Ishikawa (cell line): ENCODE measurements around the gene DDX49.

ENCODE experiments used
- CEBPB ChIP-seq: IDR thresholded peaks from 2 replicates; pipeline ENCODE4 v1.6.1; 2012
- CREB1 ChIP-seq: IDR thresholded peaks from 2 replicates; pipeline ENCODE4 v1.6.1; 2012; ENCODE audit warnings: low read depth
- EGR1 ChIP-seq: IDR thresholded peaks from 2 replicates; pipeline ENCODE4 v1.6.1; 2012
- EP300 ChIP-seq: IDR thresholded peaks from 2 replicates; pipeline ENCODE4 v1.6.1; 2012; ENCODE audit warnings: borderline replicate concordance
- FOXM1 ChIP-seq: IDR thresholded peaks from 2 replicates; pipeline ENCODE4 v1.6.1; 2012; ENCODE audit warnings: low read depth, borderline replicate concordance
- MAX ChIP-seq: IDR thresholded peaks from 2 replicates; pipeline ENCODE4 v1.6.1; 2012
- NFIC ChIP-seq: IDR thresholded peaks from 2 replicates; pipeline ENCODE4 v1.6.1; 2012
- RAD21 ChIP-seq: IDR thresholded peaks from 2 replicates; pipeline ENCODE4 v1.6.1; 2012; ENCODE audit warnings: low read depth
- REST ChIP-seq: IDR thresholded peaks from 2 replicates; pipeline ENCODE4 v1.6.1; 2012; ENCODE audit warnings: low read depth, mild to moderate bottlenecking
- TAF1 ChIP-seq: IDR thresholded peaks from 2 replicates; pipeline ENCODE4 v1.6.1; 2012; ENCODE audit warnings: low read depth, mild to moderate bottlenecking
- TCF12 ChIP-seq: IDR thresholded peaks from 2 replicates; pipeline ENCODE4 v1.6.1; 2012; ENCODE audit warnings: low read depth
- TEAD4 ChIP-seq: IDR thresholded peaks from 2 replicates; pipeline ENCODE4 v1.6.1; 2012
- USF1 ChIP-seq: IDR thresholded peaks from 2 replicates; pipeline ENCODE4 v1.6.1; 2012
- YY1 ChIP-seq: IDR thresholded peaks from 2 replicates; pipeline ENCODE4 v1.6.1; 2012; ENCODE audit warnings: low read depth
- ZBTB7A ChIP-seq: IDR thresholded peaks from 2 replicates; pipeline ENCODE4 v1.6.1; 2012; ENCODE audit warnings: low read depth

DDX49 gene

GRCh38 chr19:18898607-18899408, 20.7 kb upstream of the DDX49 start:
- no peak for TF ChIP-seq MAX
- TF ChIP-seq CREB1, result no peak
- no peak for TF ChIP-seq USF1
- no peak for TF ChIP-seq FOXM1
- no peak for TF ChIP-seq CEBPB
- TF ChIP-seq RAD21, result no peak
- TF ChIP-seq EGR1, result no peak
- no peak for TF ChIP-seq NFIC
- TF ChIP-seq TEAD4, result no peak
- TF ChIP-seq ZBTB7A, result no peak
- TF ChIP-seq TAF1, result no peak
- no peak for TF ChIP-seq EP300
- no peak for TF ChIP-seq YY1
- TF ChIP-seq REST, result no peak
- TF ChIP-seq TCF12, result no peak

- TF ChIP-seq TAF1, result no peak
- no peak for TF ChIP-seq REST
These were observed 19.6 kb upstream of the DDX49 start for GRCh38 chr19:18899624-18900560.

- TF ChIP-seq CREB1 (no peak), TEAD4 (no peak), YY1 (no peak), MAX (no peak), RAD21 (no peak), CEBPB (no peak), ZBTB7A (no peak), TCF12 (no peak), NFIC (no peak), EGR1 (no peak), TAF1 (no peak), FOXM1 (no peak)
These were observed 18.6 kb upstream of the DDX49 start for GRCh38 chr19:18900700-18901481.

- TF ChIP-seq YY1 (no peak), TEAD4 (no peak), RAD21 (no peak), REST (no peak), TAF1 (no peak), TCF12 (no peak), ZBTB7A (no peak), CREB1 (no peak), FOXM1 (no peak), NFIC (no peak), EGR1 (no peak), EP300 (no peak), USF1 (no peak), CEBPB (no peak), MAX (no peak)
These were observed 18.0 kb upstream of the DDX49 start for GRCh38 chr19:18901491-18901890.
